Liver (tissue), 3 donors: ENCODE results near the gene FGD6.

ENCODE experiments used
- ATF3 ChIP-seq: IDR thresholded peaks from 2 replicates; pipeline ENCODE4 v1.6.1; 2016; ENCODE audit warnings: antibody characterized with exemption
- CTCF ChIP-seq: fragments of 150-350 bp; IDR thresholded peaks from 2 replicates; pipeline ENCODE4 v1.5.1; 2017; ENCODE audit warnings: improper control_type of control experiment, low read depth, low read length; ENCODE audit not compliant: missing input control
- EGR1 ChIP-seq, 2 donors: IDR thresholded peaks; 2 replicates each; pipeline ENCODE4 v1.6.1; 2016 to 2018; ENCODE audit warnings: antibody characterized with exemption in 2 of 2, low read depth in 2 of 2
- FOXA1 ChIP-seq: IDR thresholded peaks from 2 replicates; pipeline ENCODE4 v1.6.1; 2016; ENCODE audit warnings: antibody characterized with exemption
- GABPA ChIP-seq, 2 donors: IDR thresholded peaks in 1 of 2; conservative IDR thresholded peaks in 1 of 2; 2 replicates each; pipeline ENCODE4 v1.6.1; 2016; ENCODE audit warnings: antibody characterized with exemption in 2 of 2, mild to moderate bottlenecking in 1 of 2, moderate library complexity in 1 of 2
- JUND ChIP-seq, 2 donors: IDR thresholded peaks; 2 replicates each; pipeline ENCODE4 v1.6.1; 2016; ENCODE audit warnings: antibody characterized with exemption in 2 of 2
- MAX ChIP-seq: IDR thresholded peaks from 2 replicates; pipeline ENCODE4 v1.6.1; 2016; ENCODE audit warnings: antibody characterized with exemption
- NR2F2 ChIP-seq: IDR thresholded peaks from 2 replicates; pipeline ENCODE4 v1.6.1; 2016; ENCODE audit warnings: antibody characterized with exemption
- RAD21 ChIP-seq, 2 donors: IDR thresholded peaks; 2 replicates each; pipeline ENCODE4 v1.6.1; 2016; ENCODE audit warnings: antibody characterized with exemption in 2 of 2, mild to moderate bottlenecking in 2 of 2
- RXRA ChIP-seq, 2 donors: IDR thresholded peaks; 2 replicates each; pipeline ENCODE4 v1.6.1; 2017 to 2018; ENCODE audit warnings: antibody characterized with exemption in 2 of 2, mild to moderate bottlenecking in 1 of 2
- SP1 ChIP-seq: IDR thresholded peaks from 2 replicates; pipeline ENCODE4 v1.6.1; 2018; ENCODE audit warnings: antibody characterized with exemption, mild to moderate bottlenecking
- donor health status: healthy.
- donor health status: healthy.

- no peak for TF ChIP-seq CTCF
- no peak for TF ChIP-seq RAD21 (IDR thresholded peaks at IDR 0.05)
- no peak for TF ChIP-seq JUND (IDR thresholded peaks at IDR 0.05)
- TF ChIP-seq ATF3: no peak
- TF ChIP-seq RXRA (IDR thresholded peaks at IDR 0.05): no peak
- no peak for TF ChIP-seq EGR1 (IDR thresholded peaks at IDR 0.05; ENCODE audit: low read depth in 2 of 2)
- TF ChIP-seq FOXA1: no peak
- TF ChIP-seq SP1: no peak
- TF ChIP-seq MAX: no peak
- TF ChIP-seq NR2F2: no peak
- no peak for TF ChIP-seq GABPA (IDR thresholded peaks at IDR 0.05 in 1 of 2, conservative IDR thresholded peaks at IDR 0.05 in 1 of 2)
Observed at GRCh38 chr12:95179011-95179410, 38.3 kb downstream of the FGD6 start.
